Endometrial microvascular endothelial cells (primary cell): ENCODE measurements around the gene GRWD1. TPM values are rescaled to one million over a fixed set of nuclear protein-coding genes. Genes with fewer than 3 reads are reported as not detected.

ENCODE experiments used
- in situ Hi-C: cut with HindIII; loops from 2 replicates; pipeline ENCODE4 v1.10.0; 2017; ENCODE audit warnings: low sequenced_read_pairs, low pct_unique_long_range_greater_than_20kb; ENCODE audit errors: inconsistent ontology term
- total RNA-seq: library from RNA; depleted of rRNA; stranded (reverse); fragments of >200 nt; gene quantifications from one replicate; pipeline ENCODE4 v1.2.3, GENCODE V29; 2015; ENCODE audit errors: inconsistent ontology term

GRWD1 gene
- total RNA-seq, 1 donor from 2014 or later: 84.6 TPM

DNA sequence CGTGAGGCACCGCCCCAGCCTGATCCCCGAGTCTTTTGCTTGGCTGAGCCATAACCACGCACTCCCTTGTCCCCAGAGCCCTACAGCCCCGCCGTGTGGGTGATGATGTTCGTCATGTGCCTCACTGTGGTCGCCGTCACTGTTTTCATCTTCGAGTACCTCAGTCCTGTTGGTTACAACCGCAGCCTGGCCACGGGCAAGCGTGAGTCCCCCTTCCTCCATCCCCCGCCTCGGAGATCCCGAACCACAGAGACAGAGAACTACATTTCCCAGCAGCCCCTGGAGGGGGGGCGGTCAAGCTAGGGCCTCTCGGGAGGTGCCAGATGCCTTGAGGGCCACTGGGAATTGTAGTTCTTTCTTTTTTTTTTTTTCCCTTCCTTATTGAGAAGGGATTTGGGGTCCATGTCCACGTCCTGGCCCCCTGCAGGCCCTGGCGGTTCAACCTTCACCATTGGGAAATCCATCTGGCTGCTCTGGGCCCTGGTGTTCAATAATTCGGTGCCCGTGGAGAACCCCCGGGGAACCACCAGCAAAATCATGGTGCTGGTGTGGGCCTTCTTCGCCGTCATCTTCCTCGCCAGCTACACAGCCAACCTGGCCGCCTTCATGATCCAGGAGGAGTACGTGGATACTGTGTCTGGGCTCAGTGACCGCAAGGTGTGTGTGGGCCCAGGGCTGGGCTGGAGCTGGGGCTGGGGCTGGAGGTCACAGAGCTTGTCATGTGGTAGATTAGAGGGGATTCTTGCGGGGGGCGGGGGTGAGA is 26.4 kb upstream of the GRWD1 start:
- in situ Hi-C loops: no loop called here

DNA sequence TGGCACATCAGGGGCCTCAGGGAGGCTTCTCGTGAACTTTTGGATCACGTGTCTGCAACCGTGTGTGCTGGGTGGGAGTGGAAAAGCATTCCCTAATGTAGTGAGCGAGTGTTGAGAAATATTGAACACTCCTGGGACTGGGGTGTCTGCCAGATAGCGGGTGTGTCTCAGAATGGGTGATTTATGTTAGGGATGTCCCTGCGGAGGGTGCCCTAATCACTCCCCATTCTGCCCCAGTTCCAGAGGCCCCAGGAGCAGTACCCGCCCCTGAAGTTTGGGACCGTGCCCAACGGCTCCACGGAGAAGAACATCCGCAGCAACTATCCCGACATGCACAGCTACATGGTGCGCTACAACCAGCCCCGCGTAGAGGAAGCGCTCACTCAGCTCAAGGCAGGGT is 24.2 kb upstream of the GRWD1 start:
- in situ Hi-C loops: no loop called here

DNA sequence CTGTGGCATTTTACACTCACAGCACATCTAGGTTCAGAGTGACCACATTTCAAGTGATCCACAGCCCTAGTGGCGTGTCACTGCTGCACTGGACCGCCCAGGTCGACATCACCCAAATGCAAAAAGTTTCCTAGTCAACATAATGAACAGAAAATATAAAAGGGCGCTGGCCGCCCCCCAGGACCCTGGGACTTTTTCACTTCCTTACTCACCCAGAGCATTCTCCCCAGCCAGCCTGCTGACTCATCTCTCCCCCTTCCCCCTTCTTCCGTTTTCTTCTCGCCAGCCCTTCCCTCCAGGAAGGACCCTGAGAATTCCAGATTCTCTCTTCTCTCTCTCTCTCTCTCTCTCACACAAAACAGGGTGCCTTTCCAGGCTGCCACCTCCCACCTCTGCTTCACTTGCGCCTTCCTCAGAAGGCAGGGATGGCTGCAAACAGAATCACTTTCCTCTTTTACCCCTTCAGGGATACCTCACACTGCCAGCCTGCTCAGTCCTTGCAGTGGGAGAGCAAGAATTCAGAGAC is 21.0 kb upstream of the GRWD1 start:
- in situ Hi-C loops: no loop called here

DNA sequence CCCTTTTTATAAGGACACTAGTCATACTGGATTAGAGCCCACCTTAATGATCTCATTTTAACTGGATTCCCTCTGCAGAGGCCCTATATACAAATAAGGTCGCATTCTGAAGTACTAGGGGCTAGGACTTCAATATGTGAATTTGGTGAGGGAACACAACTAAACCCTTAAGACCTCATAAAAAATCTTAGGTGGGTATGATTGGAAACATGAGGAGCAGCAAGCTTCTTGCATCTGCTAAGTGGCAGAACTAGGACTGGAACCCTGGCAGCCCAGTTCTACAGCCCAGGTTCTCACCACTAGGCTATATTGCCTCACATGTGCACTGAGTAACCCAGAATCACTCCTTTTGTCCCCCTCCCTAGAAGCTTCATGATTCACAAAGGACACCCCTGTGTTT is 17.1 kb upstream of the GRWD1 start:
- in situ Hi-C loops: no loop called here

DNA sequence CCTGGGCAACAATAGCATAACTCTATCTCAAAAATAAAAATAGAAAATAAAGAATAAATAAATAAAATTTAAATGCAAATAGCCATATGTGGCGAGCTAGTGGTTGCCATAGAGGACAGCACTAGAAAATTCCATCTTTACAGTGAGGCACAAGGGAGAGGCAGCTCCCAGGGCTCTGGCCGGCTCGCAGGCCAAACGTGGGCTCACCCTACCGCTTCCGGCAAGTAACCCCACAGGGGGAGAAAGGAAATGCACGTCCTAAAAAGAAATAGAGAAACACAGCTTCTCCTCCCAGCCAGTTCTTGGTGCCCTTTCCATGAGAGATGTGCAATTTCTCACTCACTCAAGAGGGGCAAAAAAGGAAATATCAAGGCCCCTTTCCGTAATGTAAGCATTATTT is 12.4 kb upstream of the GRWD1 start:
- in situ Hi-C loops: no loop called here

DNA sequence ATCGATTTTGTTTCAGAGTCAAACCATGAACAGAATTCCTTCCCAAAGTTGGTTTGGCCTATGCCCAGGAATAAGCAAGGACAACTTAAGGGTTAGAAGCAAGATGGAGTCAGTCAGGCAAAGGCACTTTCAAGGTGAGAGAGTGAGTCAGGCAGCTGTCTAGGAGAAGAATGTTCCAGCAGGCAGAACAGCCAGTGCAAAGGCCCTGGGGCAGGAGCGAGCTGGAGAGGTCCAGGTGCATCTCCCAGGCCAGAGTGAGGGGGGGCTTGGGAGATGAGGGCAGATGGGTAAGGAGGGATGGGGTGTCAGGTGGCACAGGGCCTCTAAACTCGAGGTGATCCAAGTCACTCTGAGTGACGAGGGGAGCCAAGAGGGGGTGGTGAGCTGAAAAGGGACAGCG is 9.2 kb upstream of the GRWD1 start:
- in situ Hi-C loops: no loop called here

DNA sequence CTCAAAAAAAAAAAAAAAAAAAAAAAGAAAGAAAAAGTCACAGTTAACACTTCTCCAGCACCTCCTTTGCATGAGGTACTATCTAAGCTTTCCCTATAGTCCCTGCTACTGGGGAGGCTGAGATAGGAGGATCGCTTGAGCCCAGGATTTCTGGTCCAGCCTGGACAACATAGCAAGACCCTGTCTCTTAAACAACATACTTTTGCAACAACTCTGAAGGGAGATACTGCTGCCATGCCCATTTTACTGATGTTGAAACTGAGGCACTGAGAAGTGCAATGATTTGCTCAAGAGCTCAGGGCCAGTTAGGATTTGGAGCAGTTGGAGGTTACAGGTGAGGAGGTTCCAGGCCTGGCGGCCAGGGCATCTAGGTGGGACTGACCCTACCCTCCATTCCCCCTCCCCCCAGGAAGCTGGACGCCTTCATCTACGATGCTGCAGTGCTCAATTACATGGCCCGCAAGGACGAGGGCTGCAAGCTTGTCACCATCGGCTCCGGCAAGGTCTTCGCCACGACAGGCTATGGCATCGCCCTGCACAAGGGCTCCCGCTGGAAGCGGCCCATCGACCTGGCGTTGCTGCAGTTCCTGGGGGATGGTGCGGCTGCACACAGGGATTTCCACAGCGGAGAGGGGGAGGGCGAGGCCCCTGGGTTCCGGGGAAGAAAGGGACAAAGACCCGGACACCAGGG is 4.3 kb upstream of the GRWD1 start:
- in situ Hi-C loops: no loop called here

DNA sequence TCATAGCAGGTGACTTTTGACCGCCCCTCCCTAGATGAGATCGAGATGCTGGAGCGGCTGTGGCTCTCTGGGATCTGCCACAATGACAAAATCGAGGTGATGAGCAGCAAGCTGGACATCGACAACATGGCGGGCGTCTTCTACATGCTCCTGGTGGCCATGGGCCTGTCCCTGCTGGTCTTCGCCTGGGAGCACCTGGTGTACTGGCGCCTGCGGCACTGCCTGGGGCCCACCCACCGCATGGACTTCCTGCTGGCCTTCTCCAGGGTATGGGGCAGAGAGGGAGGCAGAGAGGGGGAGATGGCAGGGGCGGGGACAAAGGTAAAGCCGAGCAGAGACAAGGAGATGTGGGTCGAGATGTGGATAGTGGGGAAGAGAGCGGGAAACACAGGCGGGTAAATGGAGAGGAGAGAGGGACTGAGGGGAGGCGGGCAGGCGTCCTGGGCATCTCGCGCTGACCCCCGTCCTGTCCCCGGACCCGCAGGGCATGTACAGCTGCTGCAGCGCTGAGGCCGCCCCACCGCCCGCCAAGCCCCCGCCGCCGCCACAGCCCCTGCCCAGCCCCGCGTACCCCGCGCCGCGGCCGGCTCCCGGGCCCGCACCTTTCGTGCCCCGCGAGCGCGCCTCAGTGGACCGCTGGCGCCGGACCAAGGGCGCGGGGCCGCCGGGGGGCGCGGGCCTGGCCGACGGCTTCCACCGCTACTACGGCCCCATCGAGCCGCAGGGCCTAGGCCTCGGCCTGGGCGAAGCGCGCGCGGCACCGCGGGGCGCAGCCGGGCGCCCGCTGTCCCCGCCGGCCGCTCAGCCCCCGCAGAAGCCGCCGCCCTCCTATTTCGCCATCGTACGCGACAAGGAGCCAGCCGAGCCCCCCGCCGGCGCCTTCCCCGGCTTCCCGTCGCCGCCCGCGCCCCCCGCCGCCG is 3.4 kb upstream of the GRWD1 start:
- in situ Hi-C loops: no loop called here

DNA sequence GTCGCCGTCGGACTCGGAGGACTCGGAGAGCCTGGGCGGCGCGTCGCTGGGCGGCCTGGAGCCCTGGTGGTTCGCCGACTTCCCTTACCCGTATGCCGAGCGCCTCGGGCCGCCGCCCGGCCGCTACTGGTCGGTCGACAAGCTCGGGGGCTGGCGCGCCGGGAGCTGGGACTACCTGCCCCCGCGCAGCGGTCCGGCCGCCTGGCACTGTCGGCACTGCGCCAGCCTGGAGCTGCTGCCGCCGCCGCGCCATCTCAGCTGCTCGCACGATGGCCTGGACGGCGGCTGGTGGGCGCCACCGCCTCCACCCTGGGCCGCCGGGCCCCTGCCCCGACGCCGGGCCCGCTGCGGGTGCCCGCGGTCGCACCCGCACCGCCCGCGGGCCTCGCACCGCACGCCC is 2.5 kb upstream of the GRWD1 start:
- in situ Hi-C loops: no loop called here

DNA sequence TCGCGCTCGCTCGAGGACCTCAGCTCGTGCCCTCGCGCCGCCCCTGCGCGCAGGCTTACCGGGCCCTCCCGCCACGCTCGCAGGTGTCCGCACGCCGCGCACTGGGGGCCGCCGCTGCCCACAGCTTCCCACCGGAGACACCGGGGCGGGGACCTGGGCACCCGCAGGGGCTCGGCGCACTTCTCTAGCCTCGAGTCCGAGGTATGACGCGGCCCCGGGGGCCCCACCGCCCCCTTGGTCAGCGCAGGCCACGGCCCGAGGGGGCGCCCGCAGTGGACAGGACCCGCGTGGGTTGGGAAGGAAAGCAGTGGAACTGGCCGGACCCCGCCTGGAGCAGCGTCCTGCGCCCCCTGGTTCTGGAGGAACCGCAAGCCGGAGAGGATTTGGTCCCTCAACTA is 2.1 kb upstream of the GRWD1 start:
- in situ Hi-C loops: no loop called here

DNA sequence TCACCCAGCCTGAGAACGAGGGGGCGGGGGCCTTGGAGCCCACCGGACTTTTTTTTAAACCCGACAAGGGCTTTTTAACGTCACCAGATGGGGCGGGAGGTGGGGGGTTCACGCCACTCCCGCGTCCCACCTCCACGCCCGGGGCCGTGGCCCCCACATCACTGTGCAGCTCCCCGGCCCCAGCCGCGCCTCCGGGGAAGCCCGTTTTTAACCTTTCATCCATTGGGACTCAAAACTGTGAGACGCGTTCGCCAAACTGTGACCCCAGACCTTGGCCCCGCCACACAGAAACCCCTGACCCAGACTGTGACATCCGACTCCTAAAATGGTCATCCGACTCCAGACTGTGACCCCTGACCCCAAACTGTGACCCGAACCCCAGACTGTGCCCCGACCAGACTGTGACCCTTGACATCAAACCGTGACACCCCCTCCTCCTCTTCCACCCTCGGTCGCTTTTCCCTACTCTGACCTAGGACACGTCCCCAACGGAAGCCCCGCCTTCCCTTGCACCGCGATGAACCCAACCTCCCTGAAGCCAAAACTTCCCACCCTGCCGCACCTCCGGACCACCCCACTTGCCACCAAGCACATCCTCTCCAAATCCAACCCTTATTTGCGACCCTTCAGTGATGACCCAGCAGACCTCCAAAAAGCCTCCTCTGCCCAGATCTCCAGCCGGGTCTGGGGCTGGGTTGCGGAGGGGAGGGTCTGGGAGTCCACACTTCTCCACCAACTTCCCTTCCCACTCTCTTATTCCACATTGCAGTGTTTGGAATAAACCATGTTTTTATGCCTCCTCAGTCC is 1.5 kb upstream of the GRWD1 start:
- in situ Hi-C loops: no loop called here

DNA sequence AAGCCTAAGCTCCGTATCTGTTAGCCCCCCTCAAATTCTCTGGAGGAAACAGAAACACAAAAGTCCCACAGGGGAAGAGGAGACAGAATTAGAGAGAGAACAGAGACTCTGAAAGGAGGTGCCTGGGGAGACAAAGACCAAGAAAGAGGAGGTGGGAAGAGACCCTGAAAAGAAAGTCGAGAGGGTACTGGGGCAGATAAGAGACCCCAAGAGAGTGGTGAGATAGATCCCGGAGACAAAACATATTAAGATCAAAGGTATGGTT is 915 bp upstream of the GRWD1 start:
- in situ Hi-C loops: no loop called here

DNA sequence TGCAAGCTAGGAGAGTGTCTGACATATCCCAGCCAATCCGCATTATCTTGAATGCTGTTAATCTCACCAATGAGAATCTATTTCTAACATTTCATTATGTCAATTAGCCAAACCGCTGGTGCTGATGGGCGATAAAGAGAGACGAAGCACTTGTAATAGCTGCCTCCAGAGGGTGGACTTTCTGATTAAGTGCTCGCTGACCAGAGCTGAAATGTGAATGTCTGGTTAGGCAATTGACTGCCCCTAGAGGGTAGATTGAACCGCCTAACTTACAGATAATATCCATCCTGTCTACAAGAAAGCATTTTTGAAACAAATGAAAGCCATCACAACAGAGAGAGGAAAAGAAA is 552 bp upstream of the GRWD1 start:
- in situ Hi-C loops: no loop called here

DNA sequence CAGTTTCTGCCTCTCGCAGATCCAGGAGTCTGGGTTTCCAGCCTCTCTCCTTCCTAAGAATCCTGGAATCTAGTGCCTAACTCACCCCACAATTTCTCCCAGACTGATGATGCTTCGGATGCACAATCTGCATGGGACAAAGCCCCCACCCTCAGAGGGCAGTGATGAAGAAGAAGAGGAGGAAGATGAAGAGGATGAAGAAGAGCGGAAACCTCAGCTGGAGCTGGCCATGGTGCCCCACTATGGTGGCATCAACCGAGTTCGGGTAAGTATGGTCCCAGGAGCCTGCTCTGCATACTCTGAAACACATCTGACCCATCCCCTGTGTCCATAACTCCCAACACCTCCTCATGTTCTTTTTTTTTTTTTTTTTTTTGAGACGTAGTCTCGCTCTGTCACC is 796 bp downstream of the GRWD1 start:
- in situ Hi-C loops: no loop called here

DNA sequence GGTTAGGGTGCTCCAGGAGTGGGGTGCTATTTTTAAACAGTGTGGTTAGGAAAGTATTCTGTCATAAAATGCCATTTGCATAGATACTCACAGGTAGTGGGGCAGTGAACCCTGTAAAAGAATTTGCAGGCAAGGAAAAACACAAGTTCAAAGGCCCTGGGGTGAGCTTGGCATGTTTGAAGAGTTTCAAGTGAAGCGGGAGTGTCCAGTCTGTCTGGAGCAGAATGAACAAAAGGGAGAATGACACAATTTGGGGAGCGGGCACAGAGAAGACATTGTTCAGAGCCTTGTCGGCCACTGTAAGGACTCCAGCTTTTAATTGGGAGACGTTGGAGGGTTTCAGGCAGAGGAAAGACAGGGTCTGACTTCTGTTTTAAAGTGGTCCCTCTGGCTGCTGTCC is 2.8 kb downstream of the GRWD1 start:
- in situ Hi-C loops: no loop called here

DNA sequence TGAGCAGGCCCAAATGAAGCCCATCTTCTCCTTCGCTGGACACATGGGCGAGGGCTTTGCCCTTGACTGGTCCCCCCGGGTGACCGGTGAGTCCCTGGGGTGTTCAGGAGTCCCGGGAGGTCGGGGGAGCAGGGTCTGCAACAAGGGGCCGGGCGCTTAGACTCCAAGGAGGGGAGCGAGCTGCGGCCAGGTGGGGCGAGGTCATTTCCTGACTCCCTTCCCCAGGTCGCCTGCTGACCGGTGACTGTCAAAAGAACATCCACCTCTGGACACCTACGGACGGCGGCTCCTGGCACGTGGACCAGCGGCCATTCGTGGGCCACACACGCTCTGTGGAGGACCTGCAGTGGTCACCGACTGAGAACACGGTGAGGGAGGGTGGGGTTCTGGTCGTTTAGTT is 4.7 kb downstream of the GRWD1 start:
- in situ Hi-C loops: loop anchor here (25.0 kb wide), 1 partner anchor 162 kb away; the partner anchor contains the start of genes FAM83E, RPL18, SPACA4 and SPHK2

DNA sequence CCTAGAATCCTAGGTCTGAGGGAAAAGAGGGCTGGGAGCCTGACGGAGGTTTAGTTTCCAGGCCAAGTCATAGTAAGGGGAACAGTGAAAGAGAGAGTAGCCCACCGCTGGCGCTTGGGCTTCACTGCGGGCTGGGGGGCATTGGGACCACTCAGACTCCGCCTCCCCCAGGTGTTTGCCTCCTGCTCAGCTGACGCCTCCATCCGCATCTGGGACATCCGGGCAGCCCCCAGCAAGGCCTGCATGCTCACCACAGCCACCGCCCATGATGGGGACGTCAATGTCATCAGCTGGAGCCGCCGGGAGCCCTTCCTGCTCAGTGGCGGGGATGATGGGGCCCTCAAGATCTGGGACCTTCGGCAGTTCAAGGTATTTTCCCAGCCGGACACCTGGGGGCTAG is 5.1 kb downstream of the GRWD1 start:
- in situ Hi-C loops: loop anchor here (25.0 kb wide), 1 partner anchor 161 kb away; the partner anchor contains the start of genes FAM83E, RPL18, SPACA4 and SPHK2

DNA sequence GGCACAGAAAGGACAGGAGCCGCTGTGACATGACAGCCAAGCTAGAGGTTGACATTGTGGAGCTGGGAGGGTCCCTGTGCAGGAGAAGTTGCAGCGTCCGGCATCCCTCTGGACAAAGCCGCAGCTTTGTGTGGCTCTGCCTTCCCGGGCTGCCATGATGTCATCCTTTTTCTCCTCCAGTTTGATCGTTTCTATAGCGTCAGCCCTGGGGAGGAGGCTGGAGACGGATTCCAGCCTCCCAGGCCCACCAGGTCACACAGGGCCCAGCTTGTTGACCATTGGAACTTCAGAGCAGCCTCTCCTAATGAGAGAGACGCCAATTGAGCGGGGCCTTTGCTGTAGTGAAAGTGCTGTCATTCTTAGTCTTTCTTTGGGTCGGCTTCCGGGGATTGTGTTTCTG is 5.8 kb downstream of the GRWD1 start:
- in situ Hi-C loops: loop anchor here (25.0 kb wide), 1 partner anchor 161 kb away; the partner anchor contains the start of genes FAM83E, RPL18, SPACA4 and SPHK2
